Measurements from ENCODE around the gene RASGRP1.

Gene RASGRP1

DNA sequence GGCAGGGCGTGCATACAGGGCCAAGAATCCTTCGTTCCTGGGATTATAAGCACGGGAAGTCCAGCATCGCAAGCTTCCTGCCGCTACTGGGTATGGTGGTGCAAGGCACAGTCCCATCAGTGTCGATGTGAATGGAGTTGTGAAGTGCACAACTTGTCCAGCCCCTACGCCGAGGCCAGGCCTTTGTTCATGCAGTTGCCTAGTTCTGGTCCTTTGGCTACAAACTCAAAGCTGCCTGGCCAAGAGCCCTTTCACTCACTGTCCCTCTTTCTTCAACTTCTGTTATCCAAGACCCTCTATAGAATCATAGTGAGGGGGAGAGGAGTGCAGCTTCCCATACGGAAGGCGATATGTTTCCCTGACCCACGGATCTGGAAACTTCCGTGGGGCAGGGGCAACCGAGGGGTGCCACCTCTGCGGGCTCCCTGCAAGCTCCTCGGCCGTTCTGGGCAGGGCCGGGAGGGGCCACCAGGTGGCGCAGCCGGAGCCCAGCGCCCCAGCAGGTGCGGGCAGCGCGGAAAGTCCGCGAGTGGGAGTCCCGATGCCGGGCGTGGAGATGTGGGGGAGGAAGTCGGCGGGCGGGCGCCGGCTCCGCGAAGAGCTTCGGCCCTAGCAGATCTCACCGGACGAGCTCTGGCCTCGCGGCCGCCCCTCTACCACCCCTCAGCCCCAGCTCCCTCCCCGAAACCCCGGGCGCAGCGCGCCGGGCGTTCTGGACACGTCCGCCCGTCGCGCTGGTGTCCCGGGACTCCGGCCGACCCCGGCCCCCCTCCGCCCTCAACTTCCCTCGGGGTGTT is 693 bp downstream of the RASGRP1 start:
- DNase-seq = peak; percentile 49

DNA sequence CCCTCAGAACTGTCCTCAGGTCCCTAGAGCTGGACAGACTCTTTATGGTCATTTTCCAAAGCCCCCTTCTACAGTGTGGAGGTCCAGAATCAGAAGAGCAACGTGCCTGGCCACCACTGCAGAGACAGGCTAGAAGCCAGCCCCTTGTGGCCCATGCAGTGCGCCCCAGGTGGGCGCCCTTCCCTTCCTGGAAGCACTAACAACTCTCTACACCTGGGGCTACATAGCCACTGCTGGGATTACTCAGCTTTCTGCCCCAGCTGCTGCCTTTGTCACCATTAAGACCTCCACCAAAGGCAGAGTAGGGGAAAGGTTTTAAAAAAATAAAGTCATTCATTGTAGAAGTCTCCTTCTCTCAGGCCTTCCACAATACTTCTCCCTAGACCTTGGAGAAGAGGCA is 2.3 kb downstream of the RASGRP1 start:
- DNase-seq = no peak

DNA sequence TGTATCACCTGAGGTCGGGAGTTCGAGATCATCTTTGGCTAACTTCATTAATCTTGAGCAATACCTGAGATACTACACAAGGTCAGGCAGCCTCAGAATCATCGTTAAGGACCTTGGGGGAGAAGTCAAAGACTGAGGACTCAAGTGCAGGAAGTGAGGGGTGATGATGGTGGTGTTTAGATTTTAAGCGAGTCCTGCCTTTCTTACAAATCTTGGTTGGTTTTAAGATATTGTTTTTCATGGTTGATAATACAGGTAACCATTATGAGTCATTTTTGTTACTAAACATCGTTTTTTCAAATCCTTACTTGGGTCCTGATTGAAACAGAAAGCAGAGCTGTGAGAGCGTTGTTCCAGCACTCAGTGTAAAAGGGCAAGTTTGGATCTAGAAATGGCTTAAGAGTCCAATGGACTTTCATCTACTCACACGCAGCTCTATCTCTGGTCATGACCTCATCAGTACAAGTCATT is 4.1 kb downstream of the RASGRP1 start:
- DNase-seq = no peak

DNA sequence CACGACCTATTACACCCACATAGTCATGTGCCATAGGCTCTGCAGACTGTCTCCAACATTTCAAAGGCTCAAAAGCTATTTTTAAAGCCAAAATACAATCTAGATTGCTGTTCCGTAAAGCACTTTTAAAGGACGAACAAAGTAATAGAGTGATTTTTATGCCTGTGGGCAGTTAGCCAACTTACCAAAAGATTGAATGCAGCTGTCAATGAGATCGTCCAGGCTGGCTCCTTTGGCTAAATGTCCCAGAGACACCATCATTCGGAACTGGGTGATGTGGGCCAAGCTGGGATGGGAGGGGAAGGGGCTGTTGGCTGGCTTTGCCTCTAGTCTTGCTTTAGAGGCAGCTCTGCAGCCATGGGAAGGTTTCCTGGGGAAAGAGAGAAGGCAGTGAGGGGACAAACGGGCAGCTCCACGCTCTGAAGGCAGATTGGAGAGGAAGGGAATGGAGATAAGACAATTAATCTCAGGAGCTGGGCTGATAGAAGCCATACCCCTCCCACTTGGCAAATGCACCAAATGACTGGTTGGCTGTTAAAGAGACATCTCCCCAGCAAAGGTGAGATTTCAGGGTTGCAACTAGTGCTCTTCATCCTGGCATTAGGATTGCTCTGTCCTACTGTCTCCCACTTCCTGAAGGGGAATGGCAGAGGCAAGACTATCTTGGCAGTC is 4.8 kb downstream of the RASGRP1 start:
- DNase-seq = no peak

DNA sequence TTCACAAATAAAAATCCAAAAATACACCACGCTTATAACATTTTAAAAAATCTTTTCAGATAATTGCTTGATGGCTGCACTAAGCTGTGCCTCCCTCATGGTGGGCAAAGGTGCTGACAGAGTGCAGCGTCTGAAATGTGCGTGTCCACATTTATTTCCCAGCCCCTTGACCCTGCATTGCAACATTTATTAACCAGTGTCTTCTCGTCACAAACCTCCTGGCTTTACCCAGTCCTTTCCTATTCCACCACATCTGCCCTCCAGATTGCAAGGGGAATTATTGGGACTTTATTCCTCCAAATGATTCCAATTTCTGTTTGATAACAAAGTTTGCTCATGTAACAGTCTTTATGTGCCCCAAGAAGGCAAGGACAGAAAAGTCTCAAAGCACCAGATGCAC is 5.5 kb downstream of the RASGRP1 start:
- DNase-seq = no peak

DNA sequence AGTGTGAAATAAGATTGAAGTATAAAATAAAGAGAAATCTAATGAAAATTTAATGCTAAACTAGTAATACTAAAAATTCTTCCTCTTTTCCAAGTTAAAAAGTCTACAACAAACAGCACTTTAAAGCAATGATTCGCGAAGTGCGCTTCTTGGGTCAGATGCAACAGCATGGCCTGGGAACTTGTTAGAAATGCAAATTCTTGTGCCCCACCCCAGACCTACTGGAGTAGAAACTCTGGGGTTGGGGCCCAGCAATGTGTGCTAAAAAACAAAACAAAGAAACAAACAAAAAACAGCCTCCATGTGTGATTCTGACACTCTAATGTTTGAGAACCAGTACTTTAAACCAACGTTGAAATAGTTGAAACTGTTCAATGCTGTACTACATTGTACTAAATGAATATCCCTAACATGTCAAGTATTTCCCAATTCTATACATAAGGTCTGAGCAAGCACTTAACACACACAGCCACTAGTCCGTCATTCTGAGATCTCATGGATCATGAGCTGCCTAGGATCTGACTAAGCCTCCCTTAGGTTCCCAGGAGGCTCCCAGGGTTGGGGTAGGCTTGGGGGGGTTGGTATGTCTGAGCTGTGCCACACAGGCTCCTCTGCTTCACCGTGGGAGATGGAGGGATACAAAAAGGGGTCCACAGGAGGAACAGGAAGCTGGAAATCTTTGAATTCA is 6.1 kb downstream of the RASGRP1 start:
- DNase-seq = no peak

DNA sequence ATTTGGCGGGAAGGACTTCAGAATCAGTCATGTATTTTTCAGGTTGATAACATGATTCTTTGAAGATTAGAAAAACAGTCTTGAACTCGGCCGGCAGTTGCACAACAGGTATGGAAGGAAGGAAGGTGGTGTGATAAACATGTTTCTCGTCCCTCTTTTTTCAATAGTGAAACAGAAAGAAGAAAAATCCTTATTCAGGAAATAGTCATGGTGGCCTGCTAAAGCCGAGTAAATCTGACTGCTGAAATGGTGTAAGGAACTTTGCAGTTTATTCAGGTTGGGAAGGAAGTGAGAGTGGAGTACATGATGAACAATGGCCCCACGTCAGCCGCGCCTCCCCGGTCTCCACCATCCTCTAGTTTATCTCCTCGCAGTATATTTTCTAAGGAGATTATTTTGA is 6.7 kb downstream of the RASGRP1 start:
- no peak for DNase-seq

DNA sequence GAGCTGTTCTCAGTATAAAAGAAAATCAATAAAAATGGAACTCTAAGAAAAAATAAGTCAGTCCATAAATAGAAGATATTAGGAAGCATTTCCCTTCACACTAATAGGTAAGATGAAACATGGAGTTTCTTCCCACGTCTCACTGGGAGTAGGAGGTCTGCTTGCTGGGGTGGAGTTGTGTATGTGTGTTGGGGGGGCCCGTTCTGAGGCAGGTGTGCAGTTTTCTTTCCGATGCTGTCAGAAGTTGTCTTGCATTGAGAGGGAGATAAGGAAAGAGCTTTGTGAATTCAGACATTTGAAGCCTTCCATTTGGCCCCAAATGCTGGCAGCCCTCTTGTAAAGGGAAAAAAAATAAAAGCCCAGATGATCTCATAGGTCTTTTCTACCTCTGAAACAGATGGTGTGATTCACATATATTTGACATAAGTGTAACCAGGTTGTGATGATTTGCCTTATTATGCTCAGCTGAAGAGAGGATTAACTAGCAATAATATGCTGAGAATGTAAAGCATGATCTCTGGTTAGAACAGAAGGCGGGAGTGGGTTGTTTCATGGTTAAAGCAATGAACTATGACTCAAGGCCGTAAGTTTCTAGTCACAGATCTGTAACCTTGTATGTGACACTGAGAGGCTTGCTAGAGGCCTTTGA is 8.8 kb downstream of the RASGRP1 start:
- no peak for DNase-seq

DNA sequence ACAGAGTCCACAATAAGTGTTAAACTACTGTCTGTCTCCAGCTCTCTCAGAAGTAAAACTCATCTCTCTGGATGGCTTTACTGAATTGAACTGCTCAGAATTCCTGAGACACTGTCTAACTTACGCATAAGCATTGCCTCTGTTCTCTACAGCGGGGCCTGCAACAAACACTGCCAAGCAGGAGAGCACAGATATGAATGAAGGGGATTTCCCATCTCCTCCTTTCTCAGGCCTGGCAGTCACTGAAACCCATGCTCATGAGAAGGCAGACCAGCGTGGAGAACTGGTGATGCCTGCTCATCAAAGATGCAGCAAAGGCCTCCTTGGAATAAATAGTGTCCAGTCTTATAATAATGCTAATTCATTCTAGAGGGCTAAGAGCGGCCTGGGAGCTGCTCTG is 10.3 kb downstream of the RASGRP1 start:
- DNase-seq = no peak

DNA sequence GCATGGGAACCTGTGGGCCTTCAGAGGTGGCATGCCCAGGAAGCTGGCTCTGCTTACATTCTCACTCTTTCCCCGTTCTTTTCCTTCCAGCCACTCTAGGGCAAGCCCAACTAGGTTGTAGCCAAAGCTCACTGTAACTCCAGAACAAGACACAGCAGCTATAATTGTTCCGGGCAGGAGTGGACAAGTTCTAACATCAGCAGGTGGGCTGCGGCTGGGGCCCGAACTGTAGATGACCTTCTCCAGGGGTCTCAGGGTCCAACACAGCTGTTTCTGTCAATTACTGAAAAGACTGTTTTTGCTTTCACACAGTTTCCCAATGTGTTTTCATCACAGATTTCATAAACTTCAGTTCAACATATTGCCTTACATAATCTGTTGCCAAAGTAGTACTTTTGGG is 11.5 kb downstream of the RASGRP1 start:
- no peak for DNase-seq

DNA sequence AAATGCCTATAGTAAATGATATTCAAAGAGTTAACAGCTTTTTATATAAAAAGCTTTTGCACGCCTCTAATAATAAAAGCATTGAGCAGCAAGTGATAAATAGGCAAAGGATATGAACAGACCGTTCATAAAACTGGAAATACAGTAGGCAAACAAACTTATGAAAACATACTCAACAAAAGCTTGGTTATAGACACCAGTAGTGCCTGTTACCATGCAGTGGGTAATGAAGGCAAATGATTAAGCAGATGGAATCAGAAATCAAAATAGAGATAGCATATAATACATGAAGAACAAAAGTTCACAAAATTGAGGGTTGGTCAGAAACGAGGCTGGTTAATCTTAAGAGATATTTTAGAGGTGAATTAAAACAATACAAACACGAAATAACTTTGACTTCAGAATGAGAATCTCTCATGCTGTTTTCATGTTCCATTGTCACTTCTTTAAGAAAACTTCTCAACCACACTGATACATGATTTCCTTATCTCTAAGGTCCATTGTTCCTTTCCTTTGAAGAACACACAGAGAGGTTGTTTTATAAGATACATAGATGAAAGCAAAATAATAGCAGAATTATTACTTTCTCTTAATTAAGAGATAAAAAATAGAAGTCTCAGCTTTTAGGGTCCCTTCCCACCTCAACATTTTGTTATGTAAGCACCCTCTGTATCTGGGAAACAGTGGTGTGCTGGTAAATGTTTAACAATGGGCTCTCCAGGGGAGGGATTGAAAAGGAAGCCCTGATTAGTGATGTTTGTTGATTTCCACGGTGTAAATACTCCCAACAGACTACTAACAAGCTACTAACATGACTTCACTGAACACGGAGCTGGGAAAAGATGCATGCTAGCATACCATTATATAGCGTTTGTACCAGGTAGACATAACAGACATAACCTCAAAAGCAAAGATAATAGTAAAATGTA is 12.6 kb downstream of the RASGRP1 start:
- DNase-seq = no peak

DNA sequence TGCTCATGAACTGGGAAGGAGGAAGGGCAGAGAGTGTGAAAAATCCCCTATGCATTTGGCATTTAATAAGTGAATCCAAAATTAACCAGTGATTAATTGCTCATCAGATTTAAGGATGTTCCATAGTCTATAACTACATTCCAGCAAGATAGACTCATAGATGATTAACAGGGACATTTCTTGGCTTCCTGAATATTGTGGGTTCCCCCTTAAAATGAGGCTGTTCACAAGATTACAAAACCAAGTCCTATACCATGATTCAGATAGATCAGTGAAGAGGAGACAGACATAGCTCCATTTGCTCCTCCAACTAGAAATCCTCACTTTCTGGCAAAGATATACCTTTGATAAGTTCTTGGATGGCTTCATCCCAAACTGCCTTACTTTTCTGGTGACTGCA is 15.4 kb downstream of the RASGRP1 start:
- no peak for DNase-seq

DNA sequence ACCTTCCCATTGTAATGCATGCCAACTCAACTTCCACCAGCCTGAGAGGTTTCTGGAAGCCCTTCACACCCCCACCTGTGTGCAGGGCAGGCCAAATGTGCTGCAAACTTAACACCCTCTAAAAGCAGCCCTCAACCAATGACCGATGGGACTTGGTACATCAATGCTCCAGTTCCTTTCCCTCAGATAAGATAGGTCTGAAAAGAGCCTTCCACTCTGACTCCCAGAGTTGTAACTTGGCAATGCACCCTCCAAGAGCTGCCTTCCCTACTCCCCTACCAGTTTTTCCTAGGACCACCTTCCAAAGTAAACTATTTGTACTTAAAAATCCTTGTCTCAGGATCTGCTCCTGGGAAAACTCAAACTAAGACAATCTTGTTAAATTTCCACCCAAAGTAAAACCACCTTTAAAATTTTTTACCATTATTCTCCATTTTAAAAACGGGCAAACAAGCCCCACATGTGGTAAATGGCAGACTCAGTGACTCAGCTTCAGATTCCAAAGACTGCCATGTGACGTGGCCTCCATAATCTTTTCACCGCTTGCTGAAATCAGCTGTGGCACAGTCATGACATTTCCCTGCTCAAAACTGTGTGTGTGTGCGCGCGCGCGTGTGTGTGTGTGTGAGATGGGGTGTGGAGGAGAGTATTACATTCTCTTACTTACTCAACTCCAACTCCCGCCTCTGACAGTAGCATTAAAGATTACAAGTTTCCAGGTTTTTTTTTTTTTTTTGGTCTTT is 17.2 kb downstream of the RASGRP1 start:
- DNase-seq = no peak

DNA sequence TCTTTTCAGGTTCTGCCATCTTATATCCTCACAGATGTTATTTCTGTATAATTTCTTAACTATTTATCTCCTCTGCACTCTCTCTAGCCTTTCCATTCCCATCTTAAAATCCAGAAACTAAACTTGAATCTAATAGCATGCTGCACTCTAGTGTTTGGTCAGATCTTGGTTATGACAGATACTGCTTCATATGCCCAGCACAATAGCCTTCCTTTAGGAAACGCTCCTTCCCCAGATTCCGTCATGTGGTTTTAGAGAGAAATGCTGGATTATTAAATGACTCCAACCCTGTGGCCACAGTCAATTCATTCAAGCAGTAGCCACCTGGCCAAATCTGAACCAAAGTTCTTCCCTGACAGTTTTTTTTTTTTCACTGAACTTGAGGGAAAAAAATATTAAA is 19.4 kb downstream of the RASGRP1 start:
- no peak for DNase-seq

DNA sequence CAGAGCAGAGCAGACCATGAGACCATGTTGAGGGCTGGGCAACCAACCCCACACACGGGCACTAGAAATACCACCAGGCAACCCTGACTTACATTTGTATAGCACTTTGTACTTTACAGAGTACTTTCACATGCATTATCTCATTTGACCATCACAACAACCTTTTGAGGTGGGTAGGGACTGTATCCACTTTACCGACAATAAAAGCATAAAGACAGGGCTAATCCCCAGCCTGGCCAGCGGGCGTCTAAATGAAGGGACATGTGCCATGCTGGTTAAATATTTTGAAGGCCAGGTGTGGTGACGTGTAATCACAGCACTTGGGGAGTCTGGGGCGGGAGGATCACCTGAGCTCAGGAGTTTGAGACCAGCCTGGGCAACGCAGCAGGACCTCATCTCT is 23.6 kb downstream of the RASGRP1 start:
- no peak for DNase-seq

DNA sequence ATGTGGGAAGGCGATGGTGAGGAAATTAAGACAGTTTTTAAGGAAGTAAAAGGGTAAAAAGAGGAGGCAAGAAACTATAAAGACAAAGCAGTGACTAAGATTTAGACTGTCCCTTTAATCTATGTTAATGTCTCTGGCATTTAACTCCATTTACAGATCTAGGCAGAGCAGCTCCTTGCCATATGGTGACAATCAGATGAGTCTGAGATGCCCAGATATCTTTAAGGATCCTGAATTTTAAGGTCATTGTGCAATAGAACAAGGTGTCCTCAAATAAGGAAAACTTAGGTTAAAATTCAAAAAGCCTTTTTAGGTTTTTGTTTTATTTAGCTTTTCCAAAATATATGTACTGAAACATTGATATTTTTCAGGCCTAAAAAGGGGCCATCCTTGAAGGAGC is 24.1 kb downstream of the RASGRP1 start:
- DNase-seq = no peak

DNA sequence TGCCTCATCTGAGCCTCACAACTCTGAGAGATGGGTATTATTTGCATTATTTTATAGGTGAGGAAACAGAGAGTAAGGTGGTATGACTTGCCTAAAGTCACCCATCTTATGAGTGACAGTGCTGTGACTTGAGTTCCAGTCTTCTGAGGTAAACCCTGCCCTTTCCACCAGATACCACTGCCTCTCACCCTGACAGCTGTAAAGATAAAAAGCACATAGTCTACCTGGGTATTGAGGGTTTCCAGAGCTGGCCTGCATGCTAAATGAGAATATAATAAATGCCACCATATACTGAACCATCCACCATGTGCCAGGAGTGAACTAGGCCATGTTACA is 25.6 kb downstream of the RASGRP1 start:
- DNase-seq = no peak

DNA sequence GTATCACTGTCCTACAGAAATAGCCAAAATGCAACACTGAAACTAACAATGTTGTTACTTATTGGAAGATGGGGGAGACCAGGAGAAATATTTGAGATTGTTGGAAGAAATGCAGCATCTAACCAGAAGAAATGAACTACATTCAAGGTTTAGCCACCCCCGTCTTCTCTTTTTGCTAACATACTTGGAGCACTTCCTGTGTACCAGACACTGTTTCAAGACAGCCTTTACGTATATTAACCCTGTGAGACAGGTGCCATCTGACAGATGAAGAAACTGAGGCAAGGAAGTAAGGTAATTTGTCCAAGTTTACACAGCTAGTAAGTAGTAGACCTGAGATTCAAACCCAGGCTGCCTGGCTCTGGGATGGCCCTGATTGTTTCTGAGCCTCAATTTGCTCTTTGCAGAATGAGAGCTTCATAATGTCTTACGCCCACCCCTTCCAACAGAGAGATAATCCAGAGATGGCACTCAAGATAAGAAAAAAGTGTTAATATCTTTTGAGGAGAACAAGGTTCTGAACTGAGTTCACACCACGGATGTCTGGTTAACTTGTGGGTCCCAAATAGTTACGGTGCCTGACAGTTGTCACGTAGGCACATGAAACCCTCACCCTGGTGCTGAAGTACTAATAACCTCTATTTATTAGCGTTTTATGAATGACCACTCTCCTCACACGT is 26.1 kb downstream of the RASGRP1 start:
- no peak for DNase-seq

DNA sequence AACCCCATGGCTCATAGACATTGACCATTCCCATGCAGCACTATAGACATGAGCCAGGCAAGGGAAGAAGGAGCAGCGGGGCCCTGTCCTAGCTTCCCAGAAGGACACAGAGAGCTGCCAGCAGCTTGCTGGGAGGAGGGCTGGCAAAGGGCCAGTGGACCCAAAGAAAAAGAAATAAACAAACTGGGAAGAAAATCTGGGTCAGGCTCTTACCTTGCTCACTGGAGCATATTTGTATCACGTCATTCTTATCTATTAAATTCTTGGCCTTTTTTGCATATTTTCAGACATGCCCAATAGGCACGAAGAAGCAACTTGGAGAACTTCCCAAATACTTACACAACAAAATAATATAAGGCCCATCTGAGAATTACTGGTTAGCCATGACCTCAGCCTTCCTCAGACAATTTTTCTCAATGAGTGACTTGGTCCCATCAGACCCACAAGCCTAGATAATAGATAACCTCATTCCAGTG is 28.4 kb downstream of the RASGRP1 start:
- no peak for DNase-seq

DNA sequence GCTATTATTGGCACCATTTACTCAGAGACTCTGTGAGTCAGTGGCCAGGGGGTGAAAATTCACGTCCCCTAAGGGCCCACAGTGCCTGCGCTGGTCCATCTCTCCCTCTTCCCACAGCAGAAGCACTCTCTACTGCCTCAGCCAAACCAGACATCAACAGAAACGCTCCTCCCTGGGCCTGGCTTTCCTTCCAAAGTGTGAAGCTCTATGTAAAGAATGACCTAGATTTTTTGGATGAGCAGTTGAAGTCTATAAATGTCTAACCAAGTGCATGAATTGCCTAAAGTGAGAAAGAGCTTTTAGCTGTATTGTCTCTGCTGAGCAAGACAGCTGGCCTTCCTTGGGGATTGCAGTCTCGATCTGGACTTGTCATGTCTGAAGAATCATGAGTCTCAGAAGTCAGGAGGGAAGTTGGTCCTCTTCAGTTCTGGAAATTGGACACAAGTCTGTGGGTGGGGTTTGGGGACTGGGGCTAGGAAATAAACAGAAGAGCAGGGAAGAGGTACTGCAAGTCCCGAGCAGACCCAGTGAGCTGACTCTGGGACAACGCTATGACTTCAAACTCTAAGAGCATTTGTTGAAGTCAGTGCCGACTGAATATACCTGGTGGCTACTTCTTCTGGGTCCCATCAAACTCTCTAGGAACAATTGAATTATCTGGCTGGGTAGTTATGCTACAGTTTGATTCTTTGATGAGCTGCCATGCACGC is 29.0 kb downstream of the RASGRP1 start:
- no peak for DNase-seq

All from KG1 (cell line).